GM19467 (cell line): ENCODE data around the gene GAS1.
A peak's percentile ranks its signal among the peaks of the same experiment; 100 is the strongest.

Source experiments
- ATAC-seq: cut with Tn5 transposase; IDR thresholded peaks from one replicate; pipeline ENCODE4 v1.9.1; 2021; ENCODE audit warnings: mild to moderate bottlenecking, moderate library complexity; ENCODE audit not compliant: unreplicated experiment

GAS1 gene

GRCh38 chr9:86965636-86966395 is 18.5 kb upstream of the GAS1 start:
- no peak for ATAC-seq

- ATAC-seq, result no peak
These were observed 15.4 kb upstream of the GAS1 start for GRCh38 chr9:86962692-86963091.

- no peak for ATAC-seq
These were observed 13.6 kb upstream of the GAS1 start for GRCh38 chr9:86960938-86961337.

GRCh38 chr9:86958203-86958602 is 10.9 kb upstream of the GAS1 start:
- ATAC-seq, result no peak

GRCh38 chr9:86955561-86955960 is 8.3 kb upstream of the GAS1 start:
- ATAC-seq, result no peak

GRCh38 chr9:86955042-86955441 is 7.7 kb upstream of the GAS1 start:
- no peak for ATAC-seq

GRCh38 chr9:86953181-86953580 is 5.9 kb upstream of the GAS1 start:
- no peak for ATAC-seq

- peak; percentile 57 for ATAC-seq
These were observed 996 bp upstream of the GAS1 start for GRCh38 chr9:86948074-86948929.

- peak; percentile 48 for ATAC-seq
These were observed 833 bp downstream of the GAS1 start for GRCh38 chr9:86946201-86947145.

GRCh38 chr9:86945728-86946200 is 1.5 kb downstream of the GAS1 start:
- ATAC-seq, result no peak

- ATAC-seq, result no peak
These were observed 2.2 kb downstream of the GAS1 start for GRCh38 chr9:86944796-86945727.

GRCh38 chr9:86943201-86944113 is 3.8 kb downstream of the GAS1 start:
- no peak for ATAC-seq

- ATAC-seq, result no peak
These were observed 4.8 kb downstream of the GAS1 start for GRCh38 chr9:86942281-86943200.

- no peak for ATAC-seq
These were observed 6.1 kb downstream of the GAS1 start for GRCh38 chr9:86941197-86941596.

GRCh38 chr9:86940774-86941173 is 6.5 kb downstream of the GAS1 start:
- no peak for ATAC-seq

- ATAC-seq, result no peak
These were observed 7.4 kb downstream of the GAS1 start for GRCh38 chr9:86939891-86940290.

GRCh38 chr9:86939321-86939720 is 8.0 kb downstream of the GAS1 start:
- no peak for ATAC-seq

GRCh38 chr9:86938780-86939179 is 8.5 kb downstream of the GAS1 start:
- no peak for ATAC-seq
